Liver (tissue), 9 donors: ENCODE data around the gene TPD52L2. TPM values are rescaled to one million over a fixed set of nuclear protein-coding genes. Genes with fewer than 3 reads are reported as not detected.

ENCODE experiments used
- DNase-seq: peaks from one replicate; pipeline ENCODE4 v3.0.0-alpha.2; 2017; ENCODE audit warnings: low spot score
- H3K27ac ChIP-seq, 2 donors: one replicate each; pipeline ENCODE4 v1.7.0; 2013; ENCODE audit warnings: inconsistent platforms in 2 of 2, low read length in 2 of 2, control low read depth in 1 of 2, low read depth in 1 of 2, mild to moderate bottlenecking in 1 of 2
- H3K27me3 ChIP-seq, 4 donors: one replicate each; pipeline versions ENCODE4 v1.6.1 to v1.7.0; 2013; ENCODE audit warnings: low read length in 3 of 4, inconsistent platforms in 1 of 4, mild to moderate bottlenecking in 1 of 4, moderate library complexity in 1 of 4; ENCODE audit not compliant: control insufficient read depth in 4 of 4, insufficient read depth in 4 of 4
- H3K36me3 ChIP-seq, 4 donors: one replicate each; pipeline versions ENCODE4 v1.6.1 to v1.7.0; 2013; ENCODE audit warnings: low read length in 3 of 4, mild to moderate bottlenecking in 3 of 4, low read depth in 1 of 4, moderate library complexity in 1 of 4; ENCODE audit not compliant: control insufficient read depth in 4 of 4, insufficient read depth in 3 of 4
- H3K4me1 ChIP-seq, 4 donors: one replicate each; pipeline versions ENCODE4 v1.6.1 to v1.7.0; 2013; ENCODE audit warnings: low read length in 3 of 4, mild to moderate bottlenecking in 3 of 4, moderate library complexity in 1 of 4; ENCODE audit not compliant: control insufficient read depth in 4 of 4, insufficient read depth in 4 of 4
- H3K4me3 ChIP-seq, 3 donors: one replicate each; pipeline versions ENCODE4 v1.6.1 to v1.7.0; 2013; ENCODE audit warnings: low read length in 3 of 3, control low read depth in 1 of 3, low read depth in 1 of 3, mild to moderate bottlenecking in 1 of 3
- H3K9ac ChIP-seq, 2 donors: one replicate each; pipeline ENCODE4 v1.7.0; 2013; ENCODE audit warnings: low read length in 2 of 2, mild to moderate bottlenecking in 2 of 2, moderate library complexity in 2 of 2, control low read depth in 1 of 2, low read depth in 1 of 2
- H3K9me3 ChIP-seq, 4 donors: one replicate each; pipeline versions ENCODE4 v1.6.1 to v1.7.0; 2013; ENCODE audit warnings: low read length in 3 of 4; ENCODE audit not compliant: control insufficient read depth in 4 of 4
- FOXA1 ChIP-seq: IDR thresholded peaks from 2 replicates; pipeline ENCODE4 v1.6.1; 2016; ENCODE audit warnings: antibody characterized with exemption
- GABPA ChIP-seq, 2 donors: IDR thresholded peaks in 1 of 2; conservative IDR thresholded peaks in 1 of 2; 2 replicates each; pipeline ENCODE4 v1.6.1; 2016; ENCODE audit warnings: antibody characterized with exemption in 2 of 2, mild to moderate bottlenecking in 1 of 2, moderate library complexity in 1 of 2
- HNF4A ChIP-seq, 2 donors: conservative IDR thresholded peaks; 2 replicates each; pipeline ENCODE4 v1.6.1; 2016; ENCODE audit warnings: antibody characterized with exemption in 2 of 2, mild to moderate bottlenecking in 2 of 2
- HNF4G ChIP-seq: IDR thresholded peaks from 2 replicates; pipeline ENCODE4 v1.6.1; 2016; ENCODE audit warnings: antibody characterized with exemption
- JUND ChIP-seq, 2 donors: IDR thresholded peaks; 2 replicates each; pipeline ENCODE4 v1.6.1; 2016; ENCODE audit warnings: antibody characterized with exemption in 2 of 2
- SP1 ChIP-seq: IDR thresholded peaks from 2 replicates; pipeline ENCODE4 v1.6.1; 2018; ENCODE audit warnings: antibody characterized with exemption, mild to moderate bottlenecking
- TAF1 ChIP-seq: conservative IDR thresholded peaks from 2 replicates; pipeline ENCODE4 v1.6.1; 2016; ENCODE audit warnings: antibody characterized with exemption, mild to moderate bottlenecking
- YY1 ChIP-seq: IDR thresholded peaks from 2 replicates; pipeline ENCODE4 v1.6.1; 2016; ENCODE audit warnings: antibody characterized with exemption, mild to moderate bottlenecking
- WGBS: extraction: QIAGEN DNeasy Blood & Tissue Kit; methylation state at CpG from one replicate; pipeline ENCODE4 v1.1.7; 2013; 5-methylcytosine and 5-hydroxymethylcytosine counted together
- polyA plus RNA-seq, 2 donors: library from polyadenylated mRNA; stranded (reverse) in 1 of 2; unstranded in 1 of 2; fragments of 200-250 nt in 1 of 2; fragments of >200 nt in 1 of 2; fragmentation: Nextera tagmentation in 1 of 2; extraction: Ambion mirVana in 1 of 2; gene quantifications; one replicate each; pipeline versions ENCODE4 v1.2.1 to v1.2.3, GENCODE V29; 2013 to 2015
- total RNA-seq, 2 donors: library from RNA; depleted of rRNA; stranded (reverse); fragments of >200 nt; gene quantifications; one replicate each; pipeline ENCODE4 v1.2.3, GENCODE V29; 2014
- TF ChIP-seq, protein P1 (sequence below): IDR thresholded peaks from 2 replicates; pipeline ENCODE4 v1.6.1; 2016; ENCODE audit warnings: antibody characterized with exemption
- TF ChIP-seq, protein P2 (sequence below): IDR thresholded peaks from 2 replicates; pipeline ENCODE4 v1.6.1; 2016; ENCODE audit warnings: antibody characterized with exemption, mild to moderate bottlenecking
- TF ChIP-seq, protein P3 (sequence below): fragments of 150-350 bp; IDR thresholded peaks from 2 replicates; pipeline ENCODE4 v1.5.1; 2017; ENCODE audit warnings: improper control_type of control experiment, low read depth, low read length; ENCODE audit not compliant: missing input control
- donor health status: healthy.
- donor health status: healthy.
- donor health status: healthy.
- donor health status: healthy.
- donor health status: healthy.

Gene TPD52L2
- total and polyA plus RNA-seq, 4 donors = 12.3 to 33.0 (median 28.2) TPM

DNA sequence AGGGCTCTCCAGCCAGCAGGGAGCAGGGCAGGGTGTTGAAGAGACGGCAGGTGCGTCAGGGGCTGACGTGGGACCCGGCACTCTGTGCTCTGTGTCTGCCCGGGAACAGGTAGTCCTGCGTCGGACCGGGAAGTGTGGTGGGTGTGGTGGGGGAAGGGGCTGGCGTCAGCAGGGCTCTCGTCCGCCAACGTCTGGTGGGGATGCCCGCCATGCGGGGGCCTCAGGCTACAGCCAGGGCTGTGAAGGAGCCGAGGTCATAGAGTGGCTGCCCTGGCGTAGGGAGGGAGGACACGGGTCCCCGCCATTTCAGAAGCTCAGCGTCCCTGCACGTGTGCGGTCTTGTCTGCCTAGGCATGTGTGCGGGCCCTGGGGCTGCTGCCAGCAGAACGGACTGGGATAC, 55.2 kb downstream of the TPD52L2 start:
- 96% methylated on average over 23 of the region's 23 CpGs for WGBS
- Histone ChIP-seq H3K36me3 (peaks cover 0 to 12% (median 4%) of the 10 kb centered on the region in 4 donors), H3K4me3 (no peak overlapping the region), H3K9ac (no peak overlapping the region), H3K27ac (no peak overlapping the region), H3K9me3 (no peaks in the 10 kb centered on the region), H3K4me1 (no peaks in the 10 kb centered on the region), H3K27me3 (no peaks in the 10 kb centered on the region)
- no peak for TF ChIP-seq SP1
- no peak for TF ChIP-seq JUND (IDR thresholded peaks at IDR 0.05)
- TF ChIP-seq, protein P1, sequence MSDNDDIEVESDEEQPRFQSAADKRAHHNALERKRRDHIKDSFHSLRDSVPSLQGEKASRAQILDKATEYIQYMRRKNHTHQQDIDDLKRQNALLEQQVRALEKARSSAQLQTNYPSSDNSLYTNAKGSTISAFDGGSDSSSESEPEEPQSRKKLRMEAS = no peak
- no peak for TF ChIP-seq HNF4G
- TF ChIP-seq, protein P2, sequence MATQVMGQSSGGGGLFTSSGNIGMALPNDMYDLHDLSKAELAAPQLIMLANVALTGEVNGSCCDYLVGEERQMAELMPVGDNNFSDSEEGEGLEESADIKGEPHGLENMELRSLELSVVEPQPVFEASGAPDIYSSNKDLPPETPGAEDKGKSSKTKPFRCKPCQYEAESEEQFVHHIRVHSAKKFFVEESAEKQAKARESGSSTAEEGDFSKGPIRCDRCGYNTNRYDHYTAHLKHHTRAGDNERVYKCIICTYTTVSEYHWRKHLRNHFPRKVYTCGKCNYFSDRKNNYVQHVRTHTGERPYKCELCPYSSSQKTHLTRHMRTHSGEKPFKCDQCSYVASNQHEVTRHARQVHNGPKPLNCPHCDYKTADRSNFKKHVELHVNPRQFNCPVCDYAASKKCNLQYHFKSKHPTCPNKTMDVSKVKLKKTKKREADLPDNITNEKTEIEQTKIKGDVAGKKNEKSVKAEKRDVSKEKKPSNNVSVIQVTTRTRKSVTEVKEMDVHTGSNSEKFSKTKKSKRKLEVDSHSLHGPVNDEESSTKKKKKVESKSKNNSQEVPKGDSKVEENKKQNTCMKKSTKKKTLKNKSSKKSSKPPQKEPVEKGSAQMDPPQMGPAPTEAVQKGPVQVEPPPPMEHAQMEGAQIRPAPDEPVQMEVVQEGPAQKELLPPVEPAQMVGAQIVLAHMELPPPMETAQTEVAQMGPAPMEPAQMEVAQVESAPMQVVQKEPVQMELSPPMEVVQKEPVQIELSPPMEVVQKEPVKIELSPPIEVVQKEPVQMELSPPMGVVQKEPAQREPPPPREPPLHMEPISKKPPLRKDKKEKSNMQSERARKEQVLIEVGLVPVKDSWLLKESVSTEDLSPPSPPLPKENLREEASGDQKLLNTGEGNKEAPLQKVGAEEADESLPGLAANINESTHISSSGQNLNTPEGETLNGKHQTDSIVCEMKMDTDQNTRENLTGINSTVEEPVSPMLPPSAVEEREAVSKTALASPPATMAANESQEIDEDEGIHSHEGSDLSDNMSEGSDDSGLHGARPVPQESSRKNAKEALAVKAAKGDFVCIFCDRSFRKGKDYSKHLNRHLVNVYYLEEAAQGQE = no peak
- no peak for TF ChIP-seq FOXA1
- TF ChIP-seq YY1 = no peak
- no peak for DNase-seq

DNA sequence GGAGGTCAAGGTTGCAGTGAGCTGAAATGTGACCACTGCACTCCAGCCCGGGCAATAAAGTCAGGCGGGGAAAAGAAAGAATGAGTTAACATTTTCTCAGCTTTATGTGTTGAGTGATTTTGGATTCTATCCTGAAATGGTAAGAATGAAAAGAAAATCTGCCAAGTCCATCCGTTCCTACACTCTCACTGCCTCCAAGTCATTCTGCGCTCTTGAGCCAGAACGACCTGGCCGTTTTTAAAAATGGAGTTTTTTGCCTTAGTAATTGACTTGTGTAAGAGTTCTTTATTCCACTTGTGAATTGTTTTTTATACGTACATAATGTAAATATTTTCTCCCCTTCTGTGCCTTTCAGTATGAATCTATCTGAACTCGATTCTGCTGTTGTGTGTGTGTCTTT, 58.6 kb downstream of the TPD52L2 start:
- DNase-seq = no peak
- Histone ChIP-seq H3K4me1 (no peaks in the 10 kb centered on the region), H3K9me3 (no peaks in the 10 kb centered on the region), H3K27me3 (no peaks in the 10 kb centered on the region), H3K4me3 (no peak overlapping the region), H3K36me3 (peaks cover 7 to 20% (median 10%) of the 10 kb centered on the region in 4 donors), H3K27ac (no peak overlapping the region), H3K9ac (no peak overlapping the region)
- WGBS = 92% methylated on average over 8 of the region's 8 CpGs
- no peak for TF ChIP-seq TAF1
- no peak for TF ChIP-seq FOXA1
- no peak for TF ChIP-seq HNF4A (conservative IDR thresholded peaks at IDR 0.05)
- TF ChIP-seq, protein P2 = no peak
- TF ChIP-seq GABPA (IDR thresholded peaks at IDR 0.05 in 1 of 2, conservative IDR thresholded peaks at IDR 0.05 in 1 of 2) = no peak
- TF ChIP-seq, protein P3, sequence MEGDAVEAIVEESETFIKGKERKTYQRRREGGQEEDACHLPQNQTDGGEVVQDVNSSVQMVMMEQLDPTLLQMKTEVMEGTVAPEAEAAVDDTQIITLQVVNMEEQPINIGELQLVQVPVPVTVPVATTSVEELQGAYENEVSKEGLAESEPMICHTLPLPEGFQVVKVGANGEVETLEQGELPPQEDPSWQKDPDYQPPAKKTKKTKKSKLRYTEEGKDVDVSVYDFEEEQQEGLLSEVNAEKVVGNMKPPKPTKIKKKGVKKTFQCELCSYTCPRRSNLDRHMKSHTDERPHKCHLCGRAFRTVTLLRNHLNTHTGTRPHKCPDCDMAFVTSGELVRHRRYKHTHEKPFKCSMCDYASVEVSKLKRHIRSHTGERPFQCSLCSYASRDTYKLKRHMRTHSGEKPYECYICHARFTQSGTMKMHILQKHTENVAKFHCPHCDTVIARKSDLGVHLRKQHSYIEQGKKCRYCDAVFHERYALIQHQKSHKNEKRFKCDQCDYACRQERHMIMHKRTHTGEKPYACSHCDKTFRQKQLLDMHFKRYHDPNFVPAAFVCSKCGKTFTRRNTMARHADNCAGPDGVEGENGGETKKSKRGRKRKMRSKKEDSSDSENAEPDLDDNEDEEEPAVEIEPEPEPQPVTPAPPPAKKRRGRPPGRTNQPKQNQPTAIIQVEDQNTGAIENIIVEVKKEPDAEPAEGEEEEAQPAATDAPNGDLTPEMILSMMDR = no peak
